ENCODE results near the gene AGAP1. TPM values are rescaled to one million over a fixed set of nuclear protein-coding genes. Genes with fewer than 3 reads are reported as not detected.

AGAP1 gene
- total RNA-seq, 1 donor from 2014 or later = 46.3 TPM

GRCh38 chr2:235643680-235644511 is 150.1 kb downstream of the AGAP1 start:
- peaks cover 57% of the 10 kb centered on the region for H3K4me1 Mint-ChIP-seq (ENCODE audit: unreplicated experiment)
- DNase-seq (ENCODE audit: extremely low spot score, unreplicated experiment) = no peak
- no peaks in the 10 kb centered on the region for H3K27me3 Mint-ChIP-seq
- no peak overlapping the region for H3K4me3 Mint-ChIP-seq
- H3K27ac Mint-ChIP-seq = peak overlapping the region; percentile 45
- peaks cover 5% of the 10 kb centered on the region for H3K36me3 Mint-ChIP-seq
- H3K9me3 Mint-ChIP-seq = no peaks in the 10 kb centered on the region
- TF ChIP-seq CTCF (conservative IDR thresholded peaks at IDR 0.05) = no peak

DNA sequence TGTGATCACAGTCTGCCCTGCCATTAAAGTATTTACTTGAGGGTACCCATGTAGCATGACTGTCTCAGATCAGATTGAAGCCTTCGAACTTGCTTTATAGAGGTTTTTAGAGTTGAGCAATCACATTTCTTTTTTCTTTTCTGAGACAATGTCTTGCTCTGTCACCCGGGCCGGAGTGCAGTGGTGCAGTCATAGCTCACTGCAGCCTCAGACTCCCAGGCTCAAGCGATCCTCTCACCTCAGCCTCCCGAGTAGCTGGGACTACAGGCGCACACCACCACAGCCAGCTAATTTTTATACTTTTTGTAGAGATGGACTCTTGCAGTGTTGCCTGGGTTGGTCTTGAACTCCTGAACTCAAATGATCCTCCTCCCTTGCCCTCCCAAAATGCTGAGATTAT is 153.4 kb downstream of the AGAP1 start:
- Mint-ChIP-seq H3K4me1 (ENCODE audit: unreplicated experiment) (peaks cover 32% of the 10 kb centered on the region), H3K9me3 (no peaks in the 10 kb centered on the region), H3K36me3 (peaks cover 5% of the 10 kb centered on the region), H3K27me3 (no peaks in the 10 kb centered on the region), H3K4me3 (no peak overlapping the region), H3K27ac (no peak overlapping the region)
- no peak for TF ChIP-seq CTCF (conservative IDR thresholded peaks at IDR 0.05)
- DNase-seq (ENCODE audit: extremely low spot score, unreplicated experiment) = no peak

DNA sequence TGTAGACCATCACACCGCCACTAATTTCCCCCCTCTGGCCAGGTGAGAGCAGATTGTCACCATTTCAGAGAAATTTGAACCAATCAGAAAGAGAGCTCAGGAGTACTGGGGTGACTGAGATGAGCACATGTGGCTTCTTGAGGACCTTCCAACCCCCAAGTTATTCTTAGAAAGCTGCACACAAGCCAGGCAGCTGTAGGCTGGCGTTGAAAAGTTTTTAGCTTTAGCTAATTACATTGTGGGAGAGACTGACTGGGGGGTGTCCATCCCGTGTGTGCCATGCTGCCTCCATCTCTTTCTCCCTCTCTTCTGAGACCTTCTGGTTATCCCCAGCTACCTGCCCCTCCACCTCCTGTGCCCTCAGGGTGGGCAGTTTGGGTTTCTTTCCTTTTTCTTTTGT is 154.0 kb downstream of the AGAP1 start:
- Mint-ChIP-seq H3K4me3 (no peak overlapping the region), H3K36me3 (no peaks in the 10 kb centered on the region), H3K27ac (no peak overlapping the region), H3K4me1 (ENCODE audit: unreplicated experiment) (peaks cover 26% of the 10 kb centered on the region), H3K27me3 (no peaks in the 10 kb centered on the region), H3K9me3 (no peaks in the 10 kb centered on the region)
- no peak for TF ChIP-seq CTCF (conservative IDR thresholded peaks at IDR 0.05)
- no peak for DNase-seq (ENCODE audit: extremely low spot score, unreplicated experiment)

DNA sequence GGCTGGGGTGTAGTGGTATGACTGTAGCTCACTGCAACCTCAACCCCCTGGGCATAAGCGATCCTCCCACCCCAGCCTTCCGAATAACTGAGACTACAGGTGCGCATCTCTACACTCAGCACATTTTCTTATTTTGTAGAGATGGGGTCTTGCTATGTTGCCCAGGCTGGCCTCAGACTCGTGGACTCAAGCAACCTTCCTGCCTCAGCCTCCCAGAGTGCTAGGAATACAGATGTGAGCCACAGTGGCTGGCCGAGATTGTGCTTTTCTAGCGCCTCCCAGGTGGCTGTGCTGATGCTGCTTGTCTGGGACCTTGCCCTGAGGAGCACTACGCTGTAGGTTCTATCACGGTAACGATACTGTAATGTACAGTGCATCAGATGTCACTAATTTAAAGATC is 155.6 kb downstream of the AGAP1 start:
- H3K9me3 Mint-ChIP-seq = no peaks in the 10 kb centered on the region
- no peaks in the 10 kb centered on the region for H3K27me3 Mint-ChIP-seq
- H3K4me3 Mint-ChIP-seq = no peak overlapping the region
- H3K36me3 Mint-ChIP-seq = no peaks in the 10 kb centered on the region
- peaks cover 21% of the 10 kb centered on the region for H3K4me1 Mint-ChIP-seq (ENCODE audit: unreplicated experiment)
- TF ChIP-seq CTCF (conservative IDR thresholded peaks at IDR 0.05) = no peak
- no peak overlapping the region for H3K27ac Mint-ChIP-seq
- no peak for DNase-seq (ENCODE audit: extremely low spot score, unreplicated experiment)

DNA sequence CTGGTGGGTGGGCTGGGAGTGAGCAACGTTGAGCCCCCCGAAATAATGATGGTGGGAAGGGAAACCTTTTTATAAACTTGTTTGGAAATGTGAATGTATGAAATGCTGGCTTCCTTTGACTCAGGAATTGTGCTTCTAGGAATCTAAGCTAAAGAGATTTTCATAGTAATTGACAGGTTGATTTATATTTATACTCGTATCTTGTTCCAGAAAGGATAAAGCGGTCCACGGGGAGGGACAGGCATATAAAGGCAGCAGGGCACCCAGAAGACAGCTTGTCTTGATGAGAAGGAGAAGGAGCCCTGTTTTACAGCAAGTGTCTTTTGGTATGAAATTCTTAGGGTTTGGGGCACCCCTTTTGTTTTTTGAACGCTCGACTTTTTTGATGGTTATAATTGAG is 157.8 kb downstream of the AGAP1 start:
- no peak overlapping the region for H3K4me3 Mint-ChIP-seq

More for the DNA sequence above, 157.8 kb downstream of the AGAP1 start:
- peaks cover 42% of the 10 kb centered on the region for H3K4me1 Mint-ChIP-seq (ENCODE audit: unreplicated experiment)
- no peaks in the 10 kb centered on the region for H3K36me3 Mint-ChIP-seq
- DNase-seq (ENCODE audit: extremely low spot score, unreplicated experiment) = no peak
- no peaks in the 10 kb centered on the region for H3K9me3 Mint-ChIP-seq
- no peaks in the 10 kb centered on the region for H3K27me3 Mint-ChIP-seq
- no peak for TF ChIP-seq CTCF (conservative IDR thresholded peaks at IDR 0.05)
- peak overlapping the region; percentile 66 for H3K27ac Mint-ChIP-seq

Measured in type B pancreatic cell (in vitro differentiated cells).